SK-N-MC (cell line): ENCODE measurements around the gene CBY1.

ENCODE experiments used
- EZH2 ChIP-seq: fragments of 200-600 bp; sonication (generic); IDR thresholded peaks from one replicate; pipeline ENCODE4 v1.6.1; 2017; ENCODE audit warnings: antibody characterized with exemption
- POLR2AphosphoS5 ChIP-seq: IDR thresholded peaks from 2 replicates; pipeline ENCODE4 v1.6.1; 2012; ENCODE audit warnings: mild to moderate bottlenecking, low read depth, low read length, borderline replicate concordance

DNA sequence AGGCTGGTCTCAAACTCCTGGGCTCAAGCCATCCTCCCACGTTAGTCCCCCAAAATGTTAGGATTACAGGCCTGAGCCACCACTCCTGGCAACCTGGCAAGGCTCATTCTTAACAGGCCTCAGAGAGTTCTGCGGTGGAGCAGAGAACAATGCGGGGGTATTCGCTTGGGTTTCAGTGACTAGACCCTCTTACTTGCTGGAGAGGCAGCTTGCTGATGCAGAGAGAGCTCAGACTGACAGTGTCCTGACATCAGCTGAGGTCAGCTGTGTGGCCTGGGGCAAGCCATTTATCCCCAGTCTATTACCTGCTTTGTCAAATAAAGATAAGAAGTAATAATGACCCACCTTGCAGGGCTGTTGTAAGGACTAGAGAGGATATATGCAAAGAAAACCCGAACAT lies 46.2 kb upstream of the CBY1 start:
- TF ChIP-seq POLR2AphosphoS5 (no peak), EZH2 (no peak)
